Neural cell (in vitro differentiated cells): ENCODE measurements around the gene COPA. TPM values are rescaled to one million over a fixed set of nuclear protein-coding genes. Genes with fewer than 3 reads are reported as not detected.

Source experiments
- H2AFZ ChIP-seq: fragments of 200-600, 300-800 bp; sonication (generic), shearing (Covaris generic); 2 replicates; pipeline ENCODE4 v1.6.0; 2014; ENCODE audit warnings: low read depth, mild to moderate bottlenecking, antibody characterized with exemption, low read length, moderate library complexity
- H3F3A ChIP-seq: fragments of 200-600 bp; shearing (Covaris generic); 2 replicates; pipeline ENCODE4 v1.6.1; 2016; ENCODE audit warnings: mild to moderate bottlenecking, moderate library complexity, mixed read lengths, antibody characterized with exemption, low read length; ENCODE audit not compliant: insufficient read depth, poor library complexity, severe bottlenecking
- H3K27ac ChIP-seq: fragments of 200-600, 300-800 bp; sonication (generic), shearing (Covaris generic); 2 replicates; pipeline ENCODE4 v1.5.1; 2014; ENCODE audit warnings: mild to moderate bottlenecking, low read length, moderate library complexity
- H3K27me3 ChIP-seq: fragments of 300-800, 200-600 bp; sonication (generic), shearing (Covaris generic); 2 replicates; pipeline ENCODE4 v1.6.0; 2014; ENCODE audit warnings: mild to moderate bottlenecking, low read depth, low read length, moderate library complexity; ENCODE audit not compliant: insufficient read depth
- H3K36me3 ChIP-seq: fragments of 300-800, 200-600 bp; sonication (generic), shearing (Covaris generic); 2 replicates; pipeline ENCODE4 v1.5.1; 2014; ENCODE audit warnings: mild to moderate bottlenecking, antibody characterized with exemption, low read length, moderate library complexity; ENCODE audit not compliant: insufficient read depth
- H3K4me2 ChIP-seq: fragments of 300-800, 200-600 bp; sonication (generic), shearing (Covaris generic); 2 replicates; pipeline ENCODE4 v1.6.0; 2014; ENCODE audit warnings: mild to moderate bottlenecking, low read length
- H3K4me3 ChIP-seq: fragments of 300-800, 200-600 bp; sonication (generic), shearing (Covaris generic); 2 replicates; pipeline ENCODE4 v1.5.1; 2014; ENCODE audit warnings: mild to moderate bottlenecking, low read length, moderate library complexity
- H3K79me2 ChIP-seq: fragments of 200-600 bp; shearing (Covaris generic); replicated peaks from 2 replicates; pipeline ENCODE4 v1.6.0; 2014; ENCODE audit warnings: mild to moderate bottlenecking, low read length, moderate library complexity; ENCODE audit not compliant: insufficient read depth
- H3K9ac ChIP-seq: fragments of 300-800, 200-600 bp; sonication (generic), shearing (Covaris generic); 2 replicates; pipeline ENCODE4 v1.6.1; 2016; ENCODE audit warnings: mild to moderate bottlenecking, low read length, mixed read lengths
- H3K9me2 ChIP-seq: fragments of 200-600 bp; shearing (Covaris generic); 2 replicates; pipeline ENCODE4 v1.6.1; 2016; ENCODE audit warnings: mild to moderate bottlenecking, low read length, mixed read lengths; ENCODE audit not compliant: insufficient read depth
- H3K9me3 ChIP-seq: fragments of 200-600, 300-800 bp; sonication (generic), shearing (Covaris generic); 2 replicates; pipeline ENCODE4 v1.6.1; 2016; ENCODE audit warnings: mild to moderate bottlenecking, mixed run types, low read length, moderate library complexity, mixed read lengths
- H4K20me1 ChIP-seq: fragments of 200-600 bp; shearing (Covaris generic); 2 replicates; pipeline ENCODE4 v1.6.1; 2016; ENCODE audit warnings: mild to moderate bottlenecking, mixed run types; ENCODE audit not compliant: insufficient read depth
- EP300 ChIP-seq: fragments of 450-650 bp; conservative IDR thresholded peaks from 2 replicates; pipeline ENCODE4 v1.6.1; 2014; ENCODE audit warnings: antibody characterized with exemption, mild to moderate bottlenecking, moderate library complexity; ENCODE audit not compliant: poor library complexity, severe bottlenecking
- EZH2 ChIP-seq: fragments of 200-600, 300-800 bp; shearing (Covaris generic), sonication (generic); IDR thresholded peaks from 2 replicates; pipeline ENCODE4 v1.6.1; 2014; ENCODE audit warnings: antibody characterized with exemption, low read length, borderline replicate concordance, mild to moderate bottlenecking; ENCODE audit not compliant: insufficient read depth, poor library complexity, severe bottlenecking
- MXI1 ChIP-seq: fragments of 450-650 bp; conservative IDR thresholded peaks from 2 replicates; pipeline ENCODE4 v1.6.1; 2014; ENCODE audit warnings: antibody characterized with exemption, mild to moderate bottlenecking; ENCODE audit not compliant: poor library complexity, severe bottlenecking
- POLR2AphosphoS5 ChIP-seq: IDR thresholded peaks from 2 replicates; pipeline ENCODE4 v1.6.1; 2012
- RAD21 ChIP-seq: fragments of 450-650 bp; conservative IDR thresholded peaks from 2 replicates; pipeline ENCODE4 v1.6.1; 2014; ENCODE audit warnings: antibody characterized with exemption, mild to moderate bottlenecking, moderate library complexity
- SMC3 ChIP-seq: fragments of 450-650 bp; conservative IDR thresholded peaks from 2 replicates; pipeline ENCODE4 v1.6.1; 2014; ENCODE audit warnings: antibody characterized with exemption, mild to moderate bottlenecking, moderate library complexity; ENCODE audit not compliant: poor library complexity
- TAF1 ChIP-seq: IDR thresholded peaks from 2 replicates; pipeline ENCODE4 v1.6.1; 2012; ENCODE audit warnings: low read depth
- polyA plus RNA-seq: library from polyadenylated mRNA; depleted of rRNA; stranded (reverse); fragments of >200 nt; gene quantifications from 2 replicates; pipeline ENCODE4 v1.2.3, GENCODE V29; 2014
- TF ChIP-seq, protein P1 (sequence below): IDR thresholded peaks from 2 replicates; pipeline ENCODE4 v1.6.1; 2012; ENCODE audit warnings: borderline replicate concordance
- TF ChIP-seq, protein P2 (sequence below): fragments of 450-650 bp; IDR thresholded peaks from 2 replicates; pipeline ENCODE4 v1.5.1; 2014; ENCODE audit warnings: antibody characterized with exemption, mild to moderate bottlenecking, moderate library complexity; ENCODE audit not compliant: poor library complexity, severe bottlenecking

The COPA gene
- polyA plus RNA-seq, 1 donor from 2014 or later = 75.0 TPM

DNA sequence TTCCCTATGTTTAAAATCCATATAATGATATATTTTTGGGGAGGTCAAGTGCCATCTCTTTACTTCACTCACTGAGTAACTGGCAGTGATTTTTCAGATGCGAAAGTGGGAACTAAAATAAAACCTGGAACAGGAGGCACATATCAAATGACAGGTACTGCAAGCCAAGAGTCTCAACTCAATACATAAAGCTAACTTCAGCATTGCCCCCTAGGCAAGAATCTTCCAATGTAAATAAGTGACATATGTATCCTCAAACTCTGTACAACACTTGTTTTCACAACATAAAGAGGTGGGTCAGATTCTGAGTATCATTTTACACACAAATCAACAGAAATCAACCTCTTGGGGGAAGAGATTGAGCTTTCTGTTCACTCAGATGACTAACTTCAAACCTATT lies 98.8 kb downstream of the COPA start:
- no peaks in the 10 kb centered on the region for H3F3A ChIP-seq
- TF ChIP-seq POLR2AphosphoS5 (no peak), MXI1 (no peak), RAD21 (no peak), EZH2 (no peak), EP300 (no peak), SMC3 (no peak), TAF1 (no peak)
- TF ChIP-seq, protein P1, sequence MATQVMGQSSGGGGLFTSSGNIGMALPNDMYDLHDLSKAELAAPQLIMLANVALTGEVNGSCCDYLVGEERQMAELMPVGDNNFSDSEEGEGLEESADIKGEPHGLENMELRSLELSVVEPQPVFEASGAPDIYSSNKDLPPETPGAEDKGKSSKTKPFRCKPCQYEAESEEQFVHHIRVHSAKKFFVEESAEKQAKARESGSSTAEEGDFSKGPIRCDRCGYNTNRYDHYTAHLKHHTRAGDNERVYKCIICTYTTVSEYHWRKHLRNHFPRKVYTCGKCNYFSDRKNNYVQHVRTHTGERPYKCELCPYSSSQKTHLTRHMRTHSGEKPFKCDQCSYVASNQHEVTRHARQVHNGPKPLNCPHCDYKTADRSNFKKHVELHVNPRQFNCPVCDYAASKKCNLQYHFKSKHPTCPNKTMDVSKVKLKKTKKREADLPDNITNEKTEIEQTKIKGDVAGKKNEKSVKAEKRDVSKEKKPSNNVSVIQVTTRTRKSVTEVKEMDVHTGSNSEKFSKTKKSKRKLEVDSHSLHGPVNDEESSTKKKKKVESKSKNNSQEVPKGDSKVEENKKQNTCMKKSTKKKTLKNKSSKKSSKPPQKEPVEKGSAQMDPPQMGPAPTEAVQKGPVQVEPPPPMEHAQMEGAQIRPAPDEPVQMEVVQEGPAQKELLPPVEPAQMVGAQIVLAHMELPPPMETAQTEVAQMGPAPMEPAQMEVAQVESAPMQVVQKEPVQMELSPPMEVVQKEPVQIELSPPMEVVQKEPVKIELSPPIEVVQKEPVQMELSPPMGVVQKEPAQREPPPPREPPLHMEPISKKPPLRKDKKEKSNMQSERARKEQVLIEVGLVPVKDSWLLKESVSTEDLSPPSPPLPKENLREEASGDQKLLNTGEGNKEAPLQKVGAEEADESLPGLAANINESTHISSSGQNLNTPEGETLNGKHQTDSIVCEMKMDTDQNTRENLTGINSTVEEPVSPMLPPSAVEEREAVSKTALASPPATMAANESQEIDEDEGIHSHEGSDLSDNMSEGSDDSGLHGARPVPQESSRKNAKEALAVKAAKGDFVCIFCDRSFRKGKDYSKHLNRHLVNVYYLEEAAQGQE = no peak
- TF ChIP-seq, protein P2, sequence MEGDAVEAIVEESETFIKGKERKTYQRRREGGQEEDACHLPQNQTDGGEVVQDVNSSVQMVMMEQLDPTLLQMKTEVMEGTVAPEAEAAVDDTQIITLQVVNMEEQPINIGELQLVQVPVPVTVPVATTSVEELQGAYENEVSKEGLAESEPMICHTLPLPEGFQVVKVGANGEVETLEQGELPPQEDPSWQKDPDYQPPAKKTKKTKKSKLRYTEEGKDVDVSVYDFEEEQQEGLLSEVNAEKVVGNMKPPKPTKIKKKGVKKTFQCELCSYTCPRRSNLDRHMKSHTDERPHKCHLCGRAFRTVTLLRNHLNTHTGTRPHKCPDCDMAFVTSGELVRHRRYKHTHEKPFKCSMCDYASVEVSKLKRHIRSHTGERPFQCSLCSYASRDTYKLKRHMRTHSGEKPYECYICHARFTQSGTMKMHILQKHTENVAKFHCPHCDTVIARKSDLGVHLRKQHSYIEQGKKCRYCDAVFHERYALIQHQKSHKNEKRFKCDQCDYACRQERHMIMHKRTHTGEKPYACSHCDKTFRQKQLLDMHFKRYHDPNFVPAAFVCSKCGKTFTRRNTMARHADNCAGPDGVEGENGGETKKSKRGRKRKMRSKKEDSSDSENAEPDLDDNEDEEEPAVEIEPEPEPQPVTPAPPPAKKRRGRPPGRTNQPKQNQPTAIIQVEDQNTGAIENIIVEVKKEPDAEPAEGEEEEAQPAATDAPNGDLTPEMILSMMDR = no peak
- H3K9ac ChIP-seq = no peak overlapping the region
- H3K27ac ChIP-seq = no peak overlapping the region
- peaks cover 18% of the 10 kb centered on the region for H3K79me2 ChIP-seq
- no peaks in the 10 kb centered on the region for H3K27me3 ChIP-seq
- H3K4me3 ChIP-seq = no peak overlapping the region
- no peaks in the 10 kb centered on the region for H4K20me1 ChIP-seq
- H3K4me2 ChIP-seq = no peak overlapping the region
- no peaks in the 10 kb centered on the region for H3K9me2 ChIP-seq
- no peaks in the 10 kb centered on the region for H3K9me3 ChIP-seq
- H2AFZ ChIP-seq = no peak overlapping the region
- peaks cover 5% of the 10 kb centered on the region for H3K36me3 ChIP-seq

DNA sequence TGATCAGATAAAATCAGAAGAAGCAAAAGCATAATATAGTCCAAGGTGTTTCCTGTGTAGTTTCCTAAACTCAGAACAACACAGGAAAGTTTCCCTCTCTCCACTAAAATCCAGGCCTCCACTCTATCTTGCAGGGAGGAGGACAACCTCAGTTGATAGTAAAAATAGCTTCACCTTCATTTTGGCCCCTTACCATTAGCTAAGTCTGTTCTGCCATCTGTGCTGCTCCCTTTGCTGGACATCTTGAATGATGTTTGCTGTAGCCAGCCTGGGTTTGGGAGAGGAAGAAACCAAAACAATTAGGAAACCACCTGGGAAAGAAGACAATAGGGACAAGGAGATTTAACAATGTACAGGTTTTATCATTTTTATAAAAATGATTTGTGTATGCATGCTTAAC lies 99.3 kb downstream of the COPA start:
- Histone ChIP-seq H3F3A (no peaks in the 10 kb centered on the region), H3K9ac (no peak overlapping the region), H3K27ac (no peak overlapping the region), H3K79me2 (peaks cover 18% of the 10 kb centered on the region), H3K27me3 (no peaks in the 10 kb centered on the region), H4K20me1 (no peaks in the 10 kb centered on the region), H3K9me2 (no peaks in the 10 kb centered on the region), H3K4me3 (no peak overlapping the region), H3K9me3 (no peaks in the 10 kb centered on the region), H2AFZ (no peak overlapping the region), H3K36me3 (peaks cover 5% of the 10 kb centered on the region), H3K4me2 (no peak overlapping the region)
- TF ChIP-seq MXI1 (no peak), POLR2AphosphoS5 (no peak), TAF1 (no peak), SMC3 (no peak), EP300 (no peak), EZH2 (no peak), RAD21 (no peak)
- TF ChIP-seq, protein P1 = no peak
- TF ChIP-seq, protein P2 = no peak
